Stimulated activated CD8-positive, alpha-beta memory T cell treated with anti-CD3 and anti-CD28 coated beads, Interleukin-4, amount 100 ng/mL, for 1 hour (primary cell): ENCODE measurements around the gene ZKSCAN8.

Experiments used
- DNase-seq, 2 donors: peaks; one replicate each; pipeline ENCODE4 v3.0.0-alpha.2; 2020; ENCODE audit warnings: low read depth in 2 of 2, low spot score in 1 of 2

Gene ZKSCAN8

DNA sequence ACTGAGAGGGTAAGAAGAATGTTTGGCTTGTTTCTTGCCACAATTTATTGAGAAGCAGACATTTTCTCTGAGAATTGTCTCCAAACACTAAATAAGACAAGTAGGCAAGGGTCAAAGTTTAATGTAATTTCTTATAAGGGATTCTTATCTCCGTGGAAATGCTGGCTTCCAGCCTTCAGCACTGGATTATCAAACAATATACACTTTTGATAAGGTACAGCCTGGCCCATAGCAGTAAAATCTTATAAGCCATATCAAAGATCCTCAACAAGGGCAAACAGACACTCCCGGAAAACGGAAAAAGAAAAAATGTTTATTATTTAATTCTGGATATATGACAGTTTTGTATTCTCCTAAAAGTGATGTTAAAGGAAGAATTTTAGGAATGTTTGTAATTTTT is 64.8 kb downstream of the ZKSCAN8 start:
- no peak for DNase-seq

- DNase-seq = no peak
Measured at GRCh38 chr6:28206928-28207509, 65.3 kb downstream of the ZKSCAN8 start.

DNA sequence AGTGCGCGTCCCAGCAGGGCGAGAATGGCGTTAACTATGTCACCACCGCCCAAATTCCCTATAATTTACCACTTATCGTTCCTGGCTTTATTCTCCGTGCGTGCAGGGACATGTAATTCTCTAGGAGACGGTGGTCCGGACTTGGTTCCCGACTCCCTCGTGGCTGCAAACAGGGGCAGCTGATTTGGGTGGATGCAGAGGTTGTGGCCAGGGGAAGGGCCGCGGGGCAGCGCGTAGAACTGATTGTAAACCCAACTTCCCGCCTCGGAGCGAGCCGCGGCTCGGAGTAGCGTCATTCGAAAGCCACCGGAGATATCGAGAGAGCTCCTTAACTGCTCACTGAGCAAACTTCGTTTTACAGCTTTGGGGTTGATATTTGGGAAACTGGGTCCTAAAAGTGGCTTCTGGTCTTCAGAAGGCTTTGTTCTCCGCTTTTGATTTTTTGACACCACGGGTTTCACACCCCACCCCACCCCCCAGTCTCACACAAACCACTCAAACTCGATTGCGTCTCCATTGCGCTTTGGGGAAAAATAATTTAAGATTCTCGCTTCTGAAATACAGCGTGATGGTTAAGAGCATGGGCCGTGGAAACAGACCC is 65.9 kb downstream of the ZKSCAN8 start:
- DNase-seq = no peak

GRCh38 chr6:28208111-28208659 is 66.5 kb downstream of the ZKSCAN8 start:
- no peak for DNase-seq
